ENCODE results near the gene PODXL.

DNA sequence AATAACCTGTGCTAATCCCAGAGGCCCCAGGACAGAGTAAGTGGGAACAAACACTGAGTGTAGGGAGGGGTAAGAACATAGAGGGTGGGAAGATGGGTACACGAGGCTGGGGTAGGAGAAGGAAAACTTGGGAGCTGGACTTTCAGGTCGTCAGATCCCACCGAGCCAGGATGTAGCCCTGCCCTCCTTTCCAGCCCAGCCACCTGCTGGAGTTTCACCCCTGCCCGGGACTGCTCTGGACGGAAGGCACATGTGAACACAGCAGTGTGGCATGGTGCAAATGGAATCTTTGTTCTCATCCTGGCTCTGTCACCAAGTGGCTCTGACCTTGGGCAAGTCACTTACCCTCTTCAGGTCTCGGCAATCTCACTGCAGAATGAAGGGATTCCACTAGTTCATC, 52.8 kb downstream of the PODXL start:
- TF ChIP-seq, protein P1, sequence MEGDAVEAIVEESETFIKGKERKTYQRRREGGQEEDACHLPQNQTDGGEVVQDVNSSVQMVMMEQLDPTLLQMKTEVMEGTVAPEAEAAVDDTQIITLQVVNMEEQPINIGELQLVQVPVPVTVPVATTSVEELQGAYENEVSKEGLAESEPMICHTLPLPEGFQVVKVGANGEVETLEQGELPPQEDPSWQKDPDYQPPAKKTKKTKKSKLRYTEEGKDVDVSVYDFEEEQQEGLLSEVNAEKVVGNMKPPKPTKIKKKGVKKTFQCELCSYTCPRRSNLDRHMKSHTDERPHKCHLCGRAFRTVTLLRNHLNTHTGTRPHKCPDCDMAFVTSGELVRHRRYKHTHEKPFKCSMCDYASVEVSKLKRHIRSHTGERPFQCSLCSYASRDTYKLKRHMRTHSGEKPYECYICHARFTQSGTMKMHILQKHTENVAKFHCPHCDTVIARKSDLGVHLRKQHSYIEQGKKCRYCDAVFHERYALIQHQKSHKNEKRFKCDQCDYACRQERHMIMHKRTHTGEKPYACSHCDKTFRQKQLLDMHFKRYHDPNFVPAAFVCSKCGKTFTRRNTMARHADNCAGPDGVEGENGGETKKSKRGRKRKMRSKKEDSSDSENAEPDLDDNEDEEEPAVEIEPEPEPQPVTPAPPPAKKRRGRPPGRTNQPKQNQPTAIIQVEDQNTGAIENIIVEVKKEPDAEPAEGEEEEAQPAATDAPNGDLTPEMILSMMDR (IDR thresholded peaks at IDR 0.05; ENCODE audit: poor library complexity, severe bottlenecking): no peak
- TF ChIP-seq, protein P2, sequence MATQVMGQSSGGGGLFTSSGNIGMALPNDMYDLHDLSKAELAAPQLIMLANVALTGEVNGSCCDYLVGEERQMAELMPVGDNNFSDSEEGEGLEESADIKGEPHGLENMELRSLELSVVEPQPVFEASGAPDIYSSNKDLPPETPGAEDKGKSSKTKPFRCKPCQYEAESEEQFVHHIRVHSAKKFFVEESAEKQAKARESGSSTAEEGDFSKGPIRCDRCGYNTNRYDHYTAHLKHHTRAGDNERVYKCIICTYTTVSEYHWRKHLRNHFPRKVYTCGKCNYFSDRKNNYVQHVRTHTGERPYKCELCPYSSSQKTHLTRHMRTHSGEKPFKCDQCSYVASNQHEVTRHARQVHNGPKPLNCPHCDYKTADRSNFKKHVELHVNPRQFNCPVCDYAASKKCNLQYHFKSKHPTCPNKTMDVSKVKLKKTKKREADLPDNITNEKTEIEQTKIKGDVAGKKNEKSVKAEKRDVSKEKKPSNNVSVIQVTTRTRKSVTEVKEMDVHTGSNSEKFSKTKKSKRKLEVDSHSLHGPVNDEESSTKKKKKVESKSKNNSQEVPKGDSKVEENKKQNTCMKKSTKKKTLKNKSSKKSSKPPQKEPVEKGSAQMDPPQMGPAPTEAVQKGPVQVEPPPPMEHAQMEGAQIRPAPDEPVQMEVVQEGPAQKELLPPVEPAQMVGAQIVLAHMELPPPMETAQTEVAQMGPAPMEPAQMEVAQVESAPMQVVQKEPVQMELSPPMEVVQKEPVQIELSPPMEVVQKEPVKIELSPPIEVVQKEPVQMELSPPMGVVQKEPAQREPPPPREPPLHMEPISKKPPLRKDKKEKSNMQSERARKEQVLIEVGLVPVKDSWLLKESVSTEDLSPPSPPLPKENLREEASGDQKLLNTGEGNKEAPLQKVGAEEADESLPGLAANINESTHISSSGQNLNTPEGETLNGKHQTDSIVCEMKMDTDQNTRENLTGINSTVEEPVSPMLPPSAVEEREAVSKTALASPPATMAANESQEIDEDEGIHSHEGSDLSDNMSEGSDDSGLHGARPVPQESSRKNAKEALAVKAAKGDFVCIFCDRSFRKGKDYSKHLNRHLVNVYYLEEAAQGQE (IDR thresholded peaks at IDR 0.05; ENCODE audit: borderline replicate concordance): no peak
- no peak for TF ChIP-seq POLR2AphosphoS5 (IDR thresholded peaks at IDR 0.05)
- TF ChIP-seq EZH2 (IDR thresholded peaks at IDR 0.05; ENCODE audit: borderline replicate concordance, insufficient read depth, low read length, poor library complexity, severe bottlenecking): no peak
- TF ChIP-seq SMC3 (conservative IDR thresholded peaks at IDR 0.05; ENCODE audit: poor library complexity): no peak
- no peak for TF ChIP-seq MXI1 (conservative IDR thresholded peaks at IDR 0.05; ENCODE audit: poor library complexity, severe bottlenecking)
- no peak for TF ChIP-seq TAF1 (IDR thresholded peaks at IDR 0.05; ENCODE audit: low read depth)
- TF ChIP-seq EP300 (conservative IDR thresholded peaks at IDR 0.05; ENCODE audit: poor library complexity, severe bottlenecking): no peak

Measured in neural cell (in vitro differentiated cells).